NCI-H2107 treated with DMSO at 0.1 percent for 48 hours (cell line): Measurements from ENCODE around the gene AVPR2.

ENCODE experiments used
- DNase-seq: peaks from one replicate; lab custom pipeline; 2025; ENCODE audit not compliant: unreplicated experiment; lab: John Stamatoyannopoulos, UW

AVPR2 gene

DNA sequence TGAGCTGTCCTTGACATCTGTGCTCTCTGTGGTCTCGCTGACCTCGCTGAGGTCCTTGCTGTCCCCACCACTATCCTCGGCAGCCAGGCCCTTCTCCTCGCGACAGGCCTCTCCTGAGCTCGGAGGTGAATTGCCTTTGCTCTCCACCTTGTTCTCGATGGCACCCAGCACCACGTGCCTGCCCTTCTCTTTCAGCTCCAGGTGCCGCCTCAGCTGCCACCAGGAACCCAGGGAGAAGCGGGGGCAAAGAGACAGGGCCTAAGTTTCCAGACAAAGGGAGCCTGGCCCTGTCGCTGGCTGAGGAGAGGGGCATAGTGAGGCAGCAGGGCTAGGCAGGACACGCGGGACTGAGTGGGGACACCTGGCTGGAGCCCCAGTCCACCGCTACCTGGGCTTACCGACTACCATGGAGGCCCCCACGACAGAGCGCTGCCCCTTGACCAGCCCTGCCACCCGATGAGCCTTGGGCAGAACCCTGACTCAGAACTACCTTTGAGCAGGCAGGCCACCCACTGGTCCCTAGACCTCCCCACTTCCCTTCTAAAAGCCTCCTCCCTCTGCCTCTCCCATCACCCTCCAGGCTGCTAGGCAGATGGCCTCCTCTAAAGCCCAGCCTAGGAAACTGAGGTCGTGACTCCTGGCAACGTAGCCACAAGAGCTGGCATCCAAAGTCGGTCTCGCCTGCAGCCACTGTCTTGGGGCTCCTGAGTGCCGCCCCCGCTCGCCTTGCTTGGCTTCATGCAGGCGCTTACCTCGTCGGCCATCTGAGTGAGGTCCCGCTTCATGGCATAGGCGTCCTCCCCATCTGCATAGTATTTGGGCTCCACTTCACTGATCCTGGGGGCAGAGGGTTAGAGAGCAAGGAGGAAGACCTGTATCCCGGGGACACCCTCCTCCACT lies 25.8 kb downstream of the AVPR2 start:
- DNase-seq: no peak

DNA sequence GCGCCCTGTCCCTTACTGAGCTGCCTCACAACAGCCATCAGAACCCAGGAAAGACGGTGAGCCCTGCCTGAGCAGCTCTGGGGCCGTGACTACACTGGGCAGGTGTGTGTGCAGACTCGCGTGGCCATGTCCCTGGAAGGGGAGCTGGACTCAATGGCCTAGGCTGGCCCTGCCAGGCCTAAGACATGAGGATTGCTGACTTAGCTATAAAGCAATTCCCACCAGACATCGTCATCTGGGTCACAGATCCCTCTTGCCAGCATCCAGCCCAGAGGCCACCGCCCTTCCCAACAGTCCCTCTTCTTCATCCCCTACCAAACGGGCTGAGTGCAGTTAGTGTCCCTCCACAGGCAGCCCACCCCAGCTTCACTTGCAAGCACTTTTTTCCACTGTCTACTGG lies 26.7 kb downstream of the AVPR2 start:
- DNase-seq: no peak

DNA sequence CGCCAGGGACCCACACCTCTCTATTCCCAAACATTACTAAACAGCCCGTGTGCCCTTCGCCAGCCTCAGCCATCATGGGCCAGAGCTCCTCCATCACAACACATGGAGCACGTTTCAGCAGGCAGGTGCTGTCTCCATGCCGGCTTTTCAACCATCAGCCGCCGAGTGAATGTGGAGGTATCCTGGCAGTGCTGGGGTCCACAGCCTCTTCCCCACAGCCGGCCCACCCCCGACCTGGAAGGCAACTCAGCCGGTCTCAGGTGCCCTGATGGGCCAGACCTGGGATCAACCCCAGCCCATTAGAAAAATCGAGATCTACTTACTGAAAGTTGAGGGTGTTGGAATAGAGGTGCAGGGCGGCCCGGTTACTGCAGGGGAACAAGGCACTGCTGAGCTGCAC lies 27.3 kb downstream of the AVPR2 start:
- no peak for DNase-seq

DNA sequence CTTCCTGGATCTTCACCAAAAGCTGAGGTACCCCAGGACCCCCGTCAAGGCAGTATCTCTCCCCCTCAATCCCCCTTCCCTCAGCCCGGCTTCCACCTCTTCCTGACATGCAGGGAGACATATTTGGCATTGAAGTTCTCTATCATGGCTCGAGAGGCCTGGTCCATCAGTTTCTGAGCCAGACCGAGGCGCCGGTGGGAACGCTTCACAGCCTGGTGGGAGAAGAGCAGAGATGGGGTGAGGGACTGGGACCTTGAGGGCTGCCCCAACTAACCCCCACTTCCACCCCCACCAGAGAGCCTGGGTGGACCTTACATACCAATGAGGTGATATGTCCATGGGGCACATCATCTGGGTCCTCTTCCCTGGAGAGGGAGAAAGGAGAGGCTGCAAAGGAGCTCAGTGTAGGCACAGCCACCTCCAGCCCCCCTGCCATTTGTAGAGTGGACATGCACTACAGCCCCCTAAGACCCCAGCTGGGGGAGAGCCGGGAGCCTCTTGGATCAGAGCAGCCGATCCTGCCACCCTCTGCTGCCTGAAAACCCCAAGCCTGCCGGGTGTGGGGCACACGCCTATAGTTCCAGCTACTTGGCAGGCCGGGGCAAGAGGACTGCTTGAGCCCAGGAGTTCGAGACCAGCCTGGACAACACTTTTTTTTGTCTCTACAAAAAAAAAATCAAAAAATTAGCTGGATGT lies 27.9 kb downstream of the AVPR2 start:
- no peak for DNase-seq

DNA sequence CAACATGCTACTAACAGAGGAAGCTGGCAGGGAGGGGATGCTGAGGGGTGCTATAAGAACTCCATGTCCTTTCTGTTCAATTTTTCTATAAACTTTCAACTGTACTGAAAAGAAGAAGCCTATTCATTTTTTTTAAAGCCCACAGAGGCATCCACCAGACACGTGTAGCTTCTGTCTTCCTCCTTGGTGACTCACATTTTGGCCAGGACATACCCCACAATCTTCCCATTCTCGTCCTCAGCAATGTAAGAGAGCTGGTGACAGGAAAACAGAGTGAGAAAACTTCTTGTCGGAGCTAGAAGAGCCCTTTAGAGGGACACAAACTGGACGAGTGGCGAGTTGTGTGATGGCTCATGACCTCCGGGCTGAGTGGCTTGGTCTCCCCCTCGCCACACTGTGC lies 29.3 kb downstream of the AVPR2 start:
- no peak for DNase-seq

DNA sequence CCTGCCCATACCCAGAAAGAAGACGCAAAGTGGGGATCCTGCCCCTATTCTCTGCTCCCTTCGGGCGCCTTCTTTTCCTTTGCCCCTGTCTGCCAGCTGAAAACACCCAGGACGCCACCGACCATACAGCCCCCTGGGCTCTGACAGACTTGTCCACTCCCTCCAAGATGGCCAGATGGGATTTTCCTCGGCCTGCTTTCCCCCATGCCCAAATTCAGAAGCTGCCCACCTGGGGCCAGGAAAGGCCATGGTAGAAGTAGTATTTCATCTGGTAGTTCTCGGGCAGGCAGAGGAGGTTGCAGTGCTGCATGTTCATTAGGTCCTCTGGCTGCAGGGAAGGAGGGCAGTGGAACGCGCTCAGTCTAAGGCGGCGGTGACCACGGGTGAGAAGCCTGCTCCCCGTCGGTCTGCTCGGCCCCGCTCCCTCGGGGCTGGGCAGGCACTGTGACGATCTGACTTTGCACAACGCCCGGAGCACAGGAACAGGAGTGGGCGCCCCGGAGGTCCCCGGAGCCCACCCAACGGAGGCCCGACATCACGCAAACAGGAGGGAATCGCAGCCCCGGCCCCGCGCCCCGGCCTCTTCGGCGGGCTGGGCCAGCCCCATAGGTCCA lies 29.8 kb downstream of the AVPR2 start:
- DNase-seq: no peak

DNA sequence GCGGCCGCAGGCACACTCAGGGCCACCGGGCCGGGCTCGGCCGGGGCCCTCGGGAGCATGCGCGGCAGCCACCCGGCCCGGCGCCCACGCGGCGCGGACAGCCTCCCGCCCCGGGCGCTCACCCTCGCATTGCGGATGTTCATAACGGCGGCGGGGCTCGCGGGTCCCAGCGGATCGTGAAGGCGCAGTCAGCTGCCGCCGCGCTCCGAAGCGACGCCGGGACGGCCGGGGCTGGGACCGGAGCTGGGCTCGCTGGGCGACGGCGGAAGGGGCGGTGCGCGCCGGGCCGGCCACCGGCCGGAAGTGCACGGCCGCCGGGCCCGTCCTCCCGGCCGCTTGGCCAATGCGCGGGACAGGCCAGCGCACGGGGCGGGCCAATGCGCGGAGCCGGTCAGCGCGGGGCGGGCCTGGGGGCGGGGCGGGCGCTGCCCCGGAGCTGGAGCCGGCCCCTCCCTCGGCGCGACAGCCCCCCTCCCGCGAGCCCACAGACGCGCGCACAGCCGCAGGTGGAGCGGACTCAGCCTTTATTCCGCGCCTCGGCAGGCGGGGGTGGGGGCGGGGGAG lies 30.4 kb downstream of the AVPR2 start, which contains the start of gene NAA10:
Gene NAA10 (minus strand): TSS at position 276 of the 564 bp plus-strand sequence. CDS start 133 bp downstream, at position 143.
- peak; percentile 29 for DNase-seq

DNA sequence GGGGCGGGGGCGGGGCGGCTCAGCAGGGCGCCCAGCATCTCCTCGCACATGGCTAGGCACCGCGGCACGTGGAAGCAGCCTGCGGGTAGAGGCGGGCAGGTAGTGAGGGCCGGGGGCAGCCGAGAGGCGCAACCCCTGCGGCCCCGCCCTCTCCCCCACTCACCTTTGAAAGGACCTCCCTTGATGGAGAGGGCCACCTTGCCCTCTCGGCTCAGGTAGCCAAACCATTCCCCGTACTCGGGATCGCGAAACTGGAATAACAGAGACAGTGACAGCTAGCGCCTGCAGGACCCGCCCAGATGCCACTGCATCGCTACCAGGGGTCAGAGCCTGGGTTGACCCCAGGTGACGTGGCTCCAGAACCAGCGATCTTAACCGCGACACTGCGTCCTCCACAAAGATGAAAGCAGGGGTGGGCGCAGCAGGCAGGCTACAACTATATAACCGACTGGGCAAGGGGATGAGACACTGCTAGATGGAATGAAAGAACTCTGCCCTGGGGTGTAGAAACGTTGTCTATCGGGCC lies 30.9 kb downstream of the AVPR2 start:
- peak; percentile 22 for DNase-seq

DNA sequence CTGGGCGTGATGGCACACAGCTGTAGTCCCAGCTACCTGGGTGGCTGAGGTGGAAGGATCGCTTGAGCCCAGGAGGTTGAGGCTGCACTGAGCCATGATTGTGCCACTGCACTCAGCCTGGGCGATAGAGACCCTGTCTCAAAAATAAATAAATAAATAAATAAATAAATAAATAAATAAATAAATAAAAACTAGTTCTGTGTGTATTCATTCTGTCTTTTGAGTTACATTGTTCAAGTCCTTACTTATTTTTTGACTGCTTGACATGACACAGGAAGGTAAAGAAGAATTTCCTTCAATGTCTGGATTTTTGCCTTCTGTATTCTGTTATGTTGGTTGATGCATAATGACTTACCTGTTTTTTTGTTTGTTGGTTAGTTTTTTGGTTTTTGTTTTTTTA lies 32.6 kb downstream of the AVPR2 start:
- no peak for DNase-seq

DNA sequence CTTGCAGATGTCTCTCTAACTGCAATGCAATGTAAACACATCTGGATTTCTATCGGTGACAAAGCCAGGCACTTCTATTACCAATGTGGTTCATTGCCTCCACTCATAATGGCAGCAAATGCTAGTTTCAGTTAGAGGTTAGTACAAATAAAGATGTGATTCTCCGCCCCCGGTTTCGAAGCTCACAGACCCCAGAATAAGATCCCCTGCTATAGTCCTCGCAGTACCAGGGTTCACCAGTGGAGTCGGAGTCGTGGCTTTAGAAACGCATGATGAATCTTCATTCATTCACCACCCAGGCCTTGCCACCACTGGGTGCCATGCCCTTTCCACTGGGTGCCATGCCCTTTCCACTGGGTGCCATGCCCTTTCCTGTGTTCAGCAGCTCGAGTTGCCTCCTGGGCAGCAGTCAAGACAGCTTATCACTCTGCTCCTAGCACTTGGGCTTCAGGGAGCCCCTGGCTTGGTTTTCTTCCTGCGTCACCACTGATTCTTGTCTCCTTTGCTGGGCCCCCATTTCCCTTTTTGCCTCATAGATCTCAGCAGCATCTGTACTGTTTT lies 33.8 kb downstream of the AVPR2 start:
- no peak for DNase-seq

DNA sequence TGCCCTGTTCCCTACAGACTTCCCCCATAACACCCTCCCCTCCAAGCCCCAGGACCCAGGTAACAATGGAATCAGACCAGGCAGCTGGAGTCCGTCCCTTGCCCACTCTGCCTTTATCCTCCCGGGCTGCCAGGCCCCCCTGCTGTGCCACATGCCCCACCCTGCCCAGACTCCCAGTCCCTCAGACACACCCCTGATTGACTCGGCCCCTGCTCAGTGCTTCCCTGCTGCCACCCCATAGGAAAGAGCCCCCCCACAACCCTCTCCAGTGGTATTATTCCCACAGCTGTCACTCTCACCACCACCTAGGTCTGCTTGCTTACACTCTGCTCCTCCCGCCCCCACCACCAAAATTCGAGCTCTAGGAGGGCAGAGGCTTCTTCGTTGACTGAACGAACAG lies 35.1 kb downstream of the AVPR2 start:
- no peak for DNase-seq

DNA sequence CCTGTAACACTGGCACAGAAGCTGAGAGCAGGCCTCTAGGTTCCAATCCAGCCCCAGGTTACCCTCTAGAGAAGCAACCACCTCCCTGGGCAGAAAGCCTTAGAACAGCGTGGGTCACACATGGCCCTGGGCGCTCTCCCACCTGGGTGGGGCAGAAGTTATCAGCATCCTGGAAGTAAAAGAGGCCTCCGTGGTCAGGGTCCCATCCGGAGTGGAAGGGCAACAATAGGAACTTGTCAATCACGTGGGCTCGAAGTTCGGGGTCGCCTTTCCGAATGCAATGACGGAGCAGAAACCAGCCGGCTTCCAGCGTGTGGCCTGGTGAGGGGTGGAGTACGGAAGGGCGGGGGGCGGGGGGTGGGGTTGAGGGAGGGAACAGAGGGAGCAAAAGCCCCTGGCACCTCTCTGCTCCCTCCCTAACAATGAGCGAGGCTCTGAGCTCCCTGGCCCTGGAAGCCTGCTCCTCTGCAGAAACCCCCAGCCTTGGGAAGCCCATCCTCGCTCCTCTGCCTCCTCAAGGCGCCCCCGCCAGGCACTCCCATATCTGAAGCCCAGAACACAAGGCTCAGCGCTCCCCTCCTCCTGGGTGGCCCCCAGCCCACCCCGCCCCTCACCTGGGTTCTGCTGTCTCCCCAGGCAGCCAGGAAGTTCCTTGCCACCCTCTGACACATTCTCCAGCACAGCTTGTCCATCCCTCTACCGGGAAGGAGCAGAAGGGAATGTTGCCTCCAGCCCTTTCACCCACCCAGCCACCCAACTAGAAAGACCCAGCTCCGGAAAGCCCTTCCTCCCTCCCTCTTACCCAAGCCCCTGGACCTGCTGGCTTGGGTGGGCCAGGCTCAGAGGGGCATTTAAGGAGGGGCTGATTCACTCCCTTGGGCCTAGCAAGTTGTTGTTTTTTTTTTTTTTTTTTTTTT lies 37.1 kb downstream of the AVPR2 start:
- DNase-seq: no peak

DNA sequence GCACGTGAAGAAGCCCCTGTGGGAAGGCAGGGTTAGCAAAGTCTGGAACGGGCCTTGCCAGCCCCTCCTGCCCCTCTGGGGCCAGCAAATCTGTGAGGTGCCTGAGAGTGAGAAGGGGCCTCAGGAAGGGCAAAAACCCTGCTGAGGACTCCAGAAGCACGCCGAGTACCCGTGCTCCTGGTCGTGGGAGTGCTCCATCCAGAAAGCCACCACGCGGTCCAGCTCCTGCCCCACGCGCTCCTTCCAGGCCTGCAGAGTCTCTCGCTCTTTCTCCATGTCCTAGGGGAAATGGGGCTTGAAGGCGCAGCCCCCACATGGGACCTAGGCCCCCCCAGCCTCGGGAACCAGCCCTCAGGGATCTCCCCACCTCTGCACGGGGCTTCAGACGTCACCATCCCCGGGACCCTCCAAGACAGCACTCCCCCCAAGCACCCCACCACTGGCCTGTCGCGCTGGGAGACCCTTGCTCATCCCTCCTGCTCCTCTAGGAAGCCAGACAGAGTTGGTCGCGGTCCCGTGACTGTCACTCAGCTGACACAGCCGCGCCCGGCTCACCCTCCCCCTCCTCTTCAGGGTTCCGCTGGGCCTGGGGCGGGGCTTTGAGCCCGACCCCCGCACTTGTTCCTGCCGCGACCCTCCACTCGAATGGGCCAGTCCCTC lies 39.8 kb downstream of the AVPR2 start, which contains the start of gene RENBP:
Gene RENBP (minus strand): TSS at position 504 of the 660 bp plus-strand sequence. CDS start 33 bp downstream, at position 471.
- no peak for DNase-seq

DNA sequence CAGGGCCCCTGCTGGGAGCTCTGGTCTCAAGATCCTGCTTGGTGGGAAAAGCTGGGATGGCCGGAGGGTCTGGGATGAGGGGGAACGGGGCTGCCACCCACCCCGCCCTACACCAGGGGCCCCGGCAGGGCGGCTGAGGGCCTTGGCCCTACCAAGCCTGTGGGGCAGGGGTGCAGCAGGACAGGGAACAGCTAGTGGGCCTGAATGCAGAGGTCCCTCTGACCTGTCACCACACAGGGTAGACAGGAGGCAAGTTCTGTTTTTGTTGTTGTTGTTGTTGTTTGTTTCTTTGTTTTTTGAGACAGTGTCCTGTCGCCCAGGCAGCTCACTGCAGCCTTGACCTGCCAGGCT lies 40.3 kb downstream of the AVPR2 start:
- no peak for DNase-seq

DNA sequence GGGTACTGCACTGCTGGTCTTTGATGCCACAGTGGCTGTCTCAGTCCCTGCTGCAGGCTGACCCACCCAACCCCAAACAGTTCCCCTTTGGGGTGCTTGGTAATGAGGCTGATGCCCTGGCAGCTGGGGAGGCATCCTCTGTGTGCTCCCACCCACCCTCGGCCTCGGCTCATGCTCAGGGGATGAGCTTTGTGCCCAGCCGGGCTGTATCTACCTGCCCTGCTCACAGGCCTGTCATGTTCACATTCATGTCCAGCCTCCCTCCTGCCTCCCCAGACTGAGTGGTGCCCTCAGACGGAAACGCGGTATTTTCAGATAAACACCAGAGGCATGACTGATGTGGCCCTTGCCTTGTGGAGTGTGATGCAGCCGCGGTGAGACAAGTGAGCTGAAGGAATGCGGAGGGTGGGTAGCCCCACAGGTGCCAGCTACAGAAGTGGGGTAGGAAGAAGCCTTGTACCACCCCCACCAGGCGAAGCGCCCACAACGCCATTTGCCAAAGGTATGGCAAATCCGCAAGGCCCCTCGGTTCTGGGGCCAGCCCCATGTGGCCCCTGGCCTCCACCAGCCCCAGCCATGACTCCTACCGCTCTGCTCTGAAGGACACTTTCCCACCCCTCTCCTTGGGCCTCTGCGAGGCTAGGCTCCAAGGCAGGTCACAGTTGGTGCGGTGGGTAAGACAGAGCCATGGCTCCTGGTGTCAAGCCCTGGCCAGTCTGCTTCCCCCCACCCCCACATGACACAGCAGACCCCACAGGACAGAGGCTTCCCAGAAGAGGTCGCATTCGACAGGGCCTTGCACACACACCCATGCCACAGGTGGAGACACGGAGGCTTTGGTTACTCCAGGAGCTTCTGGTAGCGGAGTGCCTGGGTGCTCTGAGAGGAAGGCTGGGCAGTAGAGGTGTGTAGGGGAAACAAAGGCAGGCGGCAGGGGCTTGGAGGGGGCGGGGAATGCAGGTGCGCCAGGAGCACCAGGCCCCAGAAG lies 41.8 kb downstream of the AVPR2 start:
- no peak for DNase-seq

DNA sequence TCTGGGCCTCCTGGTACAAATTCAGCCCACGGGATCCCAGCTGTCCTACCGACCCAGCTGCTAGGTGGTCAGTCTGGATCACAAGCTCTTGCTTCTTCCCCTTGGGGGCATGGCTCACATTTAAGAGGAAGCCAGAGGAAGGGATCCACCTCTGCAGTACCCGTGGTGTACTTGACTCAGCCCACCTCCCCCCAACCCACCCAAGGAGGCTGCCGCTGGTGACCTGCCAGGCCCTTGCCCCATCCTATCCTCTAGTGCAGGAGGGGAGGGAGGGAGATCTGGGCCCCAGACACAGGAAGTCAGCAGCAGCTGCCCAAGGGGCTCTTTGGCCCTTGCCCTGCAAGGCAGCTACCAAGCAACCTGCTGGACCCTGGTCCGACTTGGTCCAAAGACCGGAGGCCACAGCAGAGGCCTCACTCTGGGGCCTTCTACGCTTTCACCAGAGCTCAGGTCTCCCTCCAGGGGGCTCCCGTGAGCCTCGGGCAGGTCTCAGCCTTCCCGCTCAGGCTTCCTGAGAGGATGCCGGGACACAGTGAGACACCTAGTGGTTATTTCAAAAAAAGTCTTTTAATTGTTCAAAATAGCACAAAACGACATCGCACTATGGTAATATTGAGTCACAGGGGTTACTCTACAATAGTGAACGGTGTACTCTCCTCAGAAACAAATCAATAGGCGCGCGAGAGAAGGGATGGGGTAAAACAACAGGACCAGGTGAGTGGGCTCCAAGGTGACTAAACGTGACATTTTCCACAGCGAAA lies 42.7 kb downstream of the AVPR2 start:
- peak; percentile 77 for DNase-seq

DNA sequence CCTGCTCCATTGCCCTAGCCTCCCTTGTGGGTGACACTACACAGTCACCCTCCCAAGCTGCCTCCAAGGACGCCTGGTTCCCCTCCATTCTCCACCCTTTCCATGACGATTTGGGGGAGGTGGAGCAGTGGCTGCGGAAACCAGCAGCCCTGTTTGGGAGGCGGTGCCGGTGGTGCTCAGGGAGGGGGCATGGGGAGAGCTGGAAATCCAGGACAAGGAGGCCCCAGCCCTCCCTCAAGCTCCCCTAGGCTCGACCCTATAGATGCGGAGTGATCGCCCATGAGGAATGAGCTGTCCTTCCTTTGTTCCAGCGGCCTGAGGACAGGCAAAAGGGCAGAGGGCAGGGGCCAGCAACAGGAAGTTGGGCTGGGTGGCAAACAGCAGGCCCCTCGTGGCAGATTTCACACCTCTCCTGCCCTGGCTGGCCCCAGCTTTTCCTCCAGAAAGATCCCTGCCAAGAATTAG lies 43.6 kb downstream of the AVPR2 start:
- DNase-seq: no peak
